Measurements from ENCODE around the gene COL1A2. TPM values are rescaled to one million over a fixed set of nuclear protein-coding genes. Genes with fewer than 3 reads are reported as not detected.

Gene COL1A2
- polyA plus RNA-seq, 2 of the 4 experiments (the other 2 are of a cell fraction): 0.14 TPM; not detected in 1

DNA sequence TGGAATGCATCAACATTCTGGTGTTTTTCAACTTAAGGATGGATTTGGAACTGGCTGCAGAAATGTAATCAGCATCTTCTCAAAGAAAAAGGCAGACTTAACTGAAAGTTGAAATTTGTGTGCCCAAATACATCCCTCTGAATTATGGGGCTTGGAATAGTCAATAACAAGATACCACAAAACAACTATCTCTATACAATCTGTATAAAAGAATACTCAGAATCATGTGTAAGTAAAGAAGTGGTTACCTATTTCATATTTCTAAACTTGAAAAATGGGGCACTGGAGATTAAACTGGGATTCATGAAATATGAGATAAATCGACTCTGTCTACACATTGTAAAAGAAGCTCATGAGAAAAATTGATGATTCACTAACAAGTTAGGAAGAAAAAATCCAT, 6.2 kb upstream of the COL1A2 start:
- ChIA-PET POLR2A (no interaction called here), CTCF (interaction anchor here (1.0 to 1.1 kb wide), 2 partner anchors 88 to 177 kb away, joined by 3 read pairs; no protein-coding TSS in a partner anchor)
- Histone ChIP-seq H3K9me3 (no peaks in the 10 kb centered on the region), H3K27ac (no peak overlapping the region), H3K4me1 (peaks cover 20% of the 10 kb centered on the region), H3K4me3 (no peak overlapping the region), H3K4me2 (no peak overlapping the region)
- 76% methylated on average over 1 of the region's 1 CpG for WGBS (ENCODE audit: missing lambda C conversion rate)
- FAIRE-seq: no peak
- DNase-seq (ENCODE audit: low read depth in 1 of 2, low spot score in 1 of 2): no peak
- no peak for ATAC-seq
- TF ChIP-seq HDAC2 (IDR thresholded peaks at IDR 0.05) (no peak), CTCF (IDR thresholded peaks at IDR 0.05) (no peak), SMC3 (IDR thresholded peaks at IDR 0.05) (no peak), GATA3 (IDR thresholded peaks at IDR 0.05; ENCODE audit: borderline replicate concordance) (no peak), HOXB13 (CRISPR knock-in tag; IDR thresholded peaks at IDR 0.05; ENCODE audit: low read depth) (no peak), BHLHE40 (IDR thresholded peaks at IDR 0.05; ENCODE audit: low read depth, low read length) (no peak), CBX8 (IDR thresholded peaks at IDR 0.05) (no peak), RAD21 (conservative IDR thresholded peaks at IDR 0.05 in 1 of 2, IDR thresholded peaks at IDR 0.05 in 1 of 2) (no peak), ZNF302 (CRISPR knock-in tag; IDR thresholded peaks at IDR 0.05) (no peak), MYC (IDR thresholded peaks at IDR 0.05; ENCODE audit: borderline replicate concordance, low read length) (no peak), CEBPB (IDR thresholded peaks at IDR 0.05) (no peak)
- TF ChIP-seq, protein P1, sequence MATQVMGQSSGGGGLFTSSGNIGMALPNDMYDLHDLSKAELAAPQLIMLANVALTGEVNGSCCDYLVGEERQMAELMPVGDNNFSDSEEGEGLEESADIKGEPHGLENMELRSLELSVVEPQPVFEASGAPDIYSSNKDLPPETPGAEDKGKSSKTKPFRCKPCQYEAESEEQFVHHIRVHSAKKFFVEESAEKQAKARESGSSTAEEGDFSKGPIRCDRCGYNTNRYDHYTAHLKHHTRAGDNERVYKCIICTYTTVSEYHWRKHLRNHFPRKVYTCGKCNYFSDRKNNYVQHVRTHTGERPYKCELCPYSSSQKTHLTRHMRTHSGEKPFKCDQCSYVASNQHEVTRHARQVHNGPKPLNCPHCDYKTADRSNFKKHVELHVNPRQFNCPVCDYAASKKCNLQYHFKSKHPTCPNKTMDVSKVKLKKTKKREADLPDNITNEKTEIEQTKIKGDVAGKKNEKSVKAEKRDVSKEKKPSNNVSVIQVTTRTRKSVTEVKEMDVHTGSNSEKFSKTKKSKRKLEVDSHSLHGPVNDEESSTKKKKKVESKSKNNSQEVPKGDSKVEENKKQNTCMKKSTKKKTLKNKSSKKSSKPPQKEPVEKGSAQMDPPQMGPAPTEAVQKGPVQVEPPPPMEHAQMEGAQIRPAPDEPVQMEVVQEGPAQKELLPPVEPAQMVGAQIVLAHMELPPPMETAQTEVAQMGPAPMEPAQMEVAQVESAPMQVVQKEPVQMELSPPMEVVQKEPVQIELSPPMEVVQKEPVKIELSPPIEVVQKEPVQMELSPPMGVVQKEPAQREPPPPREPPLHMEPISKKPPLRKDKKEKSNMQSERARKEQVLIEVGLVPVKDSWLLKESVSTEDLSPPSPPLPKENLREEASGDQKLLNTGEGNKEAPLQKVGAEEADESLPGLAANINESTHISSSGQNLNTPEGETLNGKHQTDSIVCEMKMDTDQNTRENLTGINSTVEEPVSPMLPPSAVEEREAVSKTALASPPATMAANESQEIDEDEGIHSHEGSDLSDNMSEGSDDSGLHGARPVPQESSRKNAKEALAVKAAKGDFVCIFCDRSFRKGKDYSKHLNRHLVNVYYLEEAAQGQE (IDR thresholded peaks at IDR 0.05): no peak
- TF ChIP-seq, protein P2, sequence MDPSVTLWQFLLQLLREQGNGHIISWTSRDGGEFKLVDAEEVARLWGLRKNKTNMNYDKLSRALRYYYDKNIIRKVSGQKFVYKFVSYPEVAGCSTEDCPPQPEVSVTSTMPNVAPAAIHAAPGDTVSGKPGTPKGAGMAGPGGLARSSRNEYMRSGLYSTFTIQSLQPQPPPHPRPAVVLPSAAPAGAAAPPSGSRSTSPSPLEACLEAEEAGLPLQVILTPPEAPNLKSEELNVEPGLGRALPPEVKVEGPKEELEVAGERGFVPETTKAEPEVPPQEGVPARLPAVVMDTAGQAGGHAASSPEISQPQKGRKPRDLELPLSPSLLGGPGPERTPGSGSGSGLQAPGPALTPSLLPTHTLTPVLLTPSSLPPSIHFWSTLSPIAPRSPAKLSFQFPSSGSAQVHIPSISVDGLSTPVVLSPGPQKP (IDR thresholded peaks at IDR 0.05; ENCODE audit: low read depth, low read length): no peak
- TF ChIP-seq, protein P3, sequence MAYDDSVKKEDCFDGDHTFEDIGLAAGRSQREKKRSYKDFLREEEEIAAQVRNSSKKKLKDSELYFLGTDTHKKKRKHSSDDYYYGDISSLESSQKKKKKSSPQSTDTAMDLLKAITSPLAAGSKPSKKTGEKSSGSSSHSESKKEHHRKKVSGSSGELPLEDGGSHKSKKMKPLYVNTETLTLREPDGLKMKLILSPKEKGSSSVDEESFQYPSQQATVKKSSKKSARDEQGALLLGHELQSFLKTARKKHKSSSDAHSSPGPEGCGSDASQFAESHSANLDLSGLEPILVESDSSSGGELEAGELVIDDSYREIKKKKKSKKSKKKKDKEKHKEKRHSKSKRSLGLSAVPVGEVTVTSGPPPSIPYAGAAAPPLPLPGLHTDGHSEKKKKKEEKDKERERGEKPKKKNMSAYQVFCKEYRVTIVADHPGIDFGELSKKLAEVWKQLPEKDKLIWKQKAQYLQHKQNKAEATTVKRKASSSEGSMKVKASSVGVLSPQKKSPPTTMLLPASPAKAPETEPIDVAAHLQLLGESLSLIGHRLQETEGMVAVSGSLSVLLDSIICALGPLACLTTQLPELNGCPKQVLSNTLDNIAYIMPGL (CRISPR knock-in tag; IDR thresholded peaks at IDR 0.05; ENCODE audit: borderline replicate concordance): no peak

DNA sequence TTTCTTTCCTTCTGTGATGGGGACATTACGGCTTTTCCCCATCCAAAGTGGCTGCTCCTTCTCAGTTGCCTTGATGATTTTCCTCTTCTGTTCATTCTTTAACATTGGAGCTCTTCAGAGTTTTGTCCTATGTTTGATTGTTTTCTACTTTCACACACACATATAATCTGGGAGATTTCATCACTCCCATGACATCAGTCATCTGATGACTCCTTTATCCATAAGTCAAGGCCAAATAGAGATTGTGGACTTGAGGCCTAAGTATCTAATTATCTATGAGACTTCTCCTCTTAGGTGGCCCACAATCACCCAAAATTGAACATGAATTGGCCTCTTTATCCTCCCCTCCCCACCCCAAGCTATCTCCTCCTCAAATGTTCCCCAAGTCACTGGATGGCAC, 5.3 kb upstream of the COL1A2 start:
- ATAC-seq (no peak), DNase-seq (ENCODE audit: low read depth in 1 of 2, low spot score in 1 of 2) (no peak), FAIRE-seq (no peak)
- no peaks in the 10 kb centered on the region for H3K9me3 ChIP-seq
- TF ChIP-seq CBX8 (IDR thresholded peaks at IDR 0.05) (no peak), ZNF302 (CRISPR knock-in tag; IDR thresholded peaks at IDR 0.05) (no peak), NFE2L2 (conservative IDR thresholded peaks at IDR 0.05; ENCODE audit: low read length) (no peak), PHF8 (IDR thresholded peaks at IDR 0.05; ENCODE audit: borderline replicate concordance, low read depth) (no peak), RAD21 (conservative IDR thresholded peaks at IDR 0.05 in 1 of 2, IDR thresholded peaks at IDR 0.05 in 1 of 2) (no peak), CEBPB (IDR thresholded peaks at IDR 0.05) (no peak), TFCP2L1 (CRISPR knock-in tag; IDR thresholded peaks at IDR 0.05) (no peak), TP53 (CRISPR knock-in tag; IDR thresholded peaks at IDR 0.05) (no peak), POLR2AphosphoS2 (conservative IDR thresholded peaks at IDR 0.05; ENCODE audit: low read length) (no peak), SREBF2 (IDR thresholded peaks at IDR 0.05) (no peak), USF2 (IDR thresholded peaks at IDR 0.05) (no peak), FOSB (CRISPR knock-in tag; IDR thresholded peaks at IDR 0.05) (no peak), HOXA7 (CRISPR knock-in tag; IDR thresholded peaks at IDR 0.05) (no peak), JUNB (IDR thresholded peaks at IDR 0.05) (no peak), GATA3 (IDR thresholded peaks at IDR 0.05; ENCODE audit: borderline replicate concordance) (no peak), KDM5A (IDR thresholded peaks at IDR 0.05) (no peak)
- H3K27ac ChIP-seq: no peak overlapping the region
- 97% methylated on average over 1 of the region's 1 CpG for WGBS (ENCODE audit: missing lambda C conversion rate)
- H3K4me2 ChIP-seq: no peak overlapping the region
- ChIA-PET POLR2A (no interaction called here), CTCF (interaction anchor here (1.0 to 1.2 kb wide), 5 partner anchors 21 to 178 kb away, joined by 3 to 5 read pairs (median 3); no protein-coding TSS in a partner anchor)
- no peak overlapping the region for H3K4me3 ChIP-seq
- peaks cover 19% of the 10 kb centered on the region for H3K4me1 ChIP-seq

Measured in A549 (cell line).